Right renal cortex interstitium (tissue), 3 donors: ENCODE results near the gene FLYWCH2. TPM values are rescaled to one million over a fixed set of nuclear protein-coding genes. Genes with fewer than 3 reads are reported as not detected.
"Not testable (repeated sequence)": the region's sequence is repeated elsewhere in the genome, so short reads cannot be mapped to it uniquely, and the experiment has no call there.

Source experiments
- DNase-seq, 3 donors: peaks; one replicate each; pipeline ENCODE4 v3.0.0-alpha.2; 2013; ENCODE audit warnings: low read depth in 3 of 3, low spot score in 2 of 3
- polyA plus RNA-seq, 3 donors: library from polyadenylated mRNA; unstranded; fragments of 120-200 nt; gene quantifications; one replicate each; pipeline ENCODE4 v1.2.1, GENCODE V29; 2013; ENCODE audit not compliant: insufficient read length in 3 of 3

Gene FLYWCH2
- polyA plus RNA-seq, 3 donors = 18.8 to 20.7 (median 19.4) TPM

DNA sequence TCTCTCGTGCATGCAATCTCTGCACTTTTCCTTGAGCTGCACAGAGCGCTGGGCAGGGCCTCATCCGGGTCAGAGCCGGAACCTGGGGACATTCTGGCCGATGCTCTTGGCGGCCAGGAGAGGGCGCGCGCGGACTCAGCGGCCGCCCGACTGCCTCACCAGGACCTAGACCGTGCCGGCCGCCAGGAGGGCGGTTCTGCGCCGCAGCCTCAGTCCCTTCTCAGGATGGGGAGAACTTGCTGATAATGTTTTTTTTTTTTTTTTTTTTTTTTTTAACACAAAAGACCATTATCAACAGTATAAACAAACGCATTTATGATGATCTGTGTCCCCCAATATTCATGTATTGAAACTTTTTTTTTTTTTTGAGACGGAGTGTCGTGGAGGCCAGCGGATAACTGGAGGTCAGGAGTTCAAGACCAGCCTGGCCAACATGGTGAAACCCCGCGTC lies 8.1 kb upstream of the FLYWCH2 start:
- DNase-seq = no peak

DNA sequence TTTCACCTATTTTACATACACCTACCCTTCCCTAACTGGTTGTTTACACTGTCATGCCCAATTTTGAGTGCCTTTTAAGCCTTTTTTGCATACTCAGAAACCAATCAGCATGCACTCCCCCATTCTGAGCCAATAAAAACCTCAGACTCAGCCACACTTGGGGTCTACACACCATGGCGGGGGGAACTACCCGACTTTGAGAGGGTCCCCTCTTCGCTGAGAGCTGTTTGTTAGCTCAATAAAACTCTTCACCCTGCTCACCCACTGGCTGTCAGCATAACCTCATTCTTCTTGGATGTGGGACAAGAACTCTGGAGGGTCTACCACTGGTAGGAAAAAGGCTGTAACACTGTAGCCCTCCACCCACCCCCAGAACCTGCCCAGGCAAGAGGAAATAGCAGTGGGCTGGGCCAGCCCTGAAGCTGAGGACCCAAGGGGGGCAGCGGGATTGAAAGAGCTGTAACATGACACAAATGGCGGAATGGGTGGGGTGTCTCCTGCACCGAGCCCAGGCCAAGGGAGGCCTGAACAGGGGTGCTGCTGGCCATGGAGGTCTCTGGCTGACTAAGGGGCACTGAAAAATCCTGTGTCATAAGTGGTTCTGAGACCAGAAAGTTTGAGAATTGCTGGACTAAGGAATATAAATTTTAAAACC lies 3.0 kb upstream of the FLYWCH2 start:
- no peak for DNase-seq

- no peak for DNase-seq
These were observed 999 bp upstream of the FLYWCH2 start for GRCh38 chr16:2881783-2882649.

- DNase-seq = no peak
These were observed 468 bp downstream of the FLYWCH2 start for GRCh38 chr16:2883458-2883908.

DNA sequence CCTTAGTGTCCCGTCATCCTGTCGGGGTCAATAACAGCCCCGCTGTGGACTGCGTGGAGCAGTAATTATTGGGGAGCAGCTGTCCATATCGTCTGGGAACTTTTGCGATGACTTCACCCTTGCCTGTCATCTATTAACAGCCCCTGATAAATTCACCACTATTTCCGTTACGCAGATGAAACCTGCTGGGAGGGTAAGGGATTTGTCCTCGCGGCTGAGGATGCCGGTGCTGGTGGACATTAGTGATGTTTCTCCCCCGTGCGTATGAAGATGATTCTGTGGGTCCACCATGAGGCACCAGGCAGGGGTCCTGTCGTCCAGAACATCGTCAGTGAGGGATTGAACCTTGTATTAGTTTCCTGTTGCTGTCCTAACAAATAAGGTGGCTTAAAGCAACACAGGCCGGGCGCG lies 1.0 kb downstream of the FLYWCH2 start:
- DNase-seq = no peak

DNA sequence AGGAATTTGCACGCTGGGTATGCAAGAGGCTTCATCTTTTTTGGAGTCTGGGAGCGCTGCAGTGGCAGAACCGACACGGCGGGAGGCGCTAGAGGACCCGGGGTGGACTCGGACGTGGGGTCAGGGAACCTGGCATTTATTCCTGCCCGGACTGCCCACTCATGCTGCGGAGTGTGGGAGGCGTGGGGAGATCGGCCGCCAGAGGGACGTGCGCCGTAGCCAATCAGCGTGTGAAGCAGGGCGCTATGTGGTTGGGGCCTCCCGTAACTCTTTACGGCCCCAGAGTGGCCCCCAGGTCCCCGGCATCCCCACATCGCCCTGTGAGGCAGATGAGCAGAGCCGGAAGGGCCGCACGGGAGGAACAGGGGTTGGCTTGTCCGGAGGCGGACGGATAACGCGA lies 11.2 kb downstream of the FLYWCH2 start:
- DNase-seq = no peak

GRCh38 chr16:2895813-2896212 lies 12.8 kb downstream of the FLYWCH2 start:
- DNase-seq = no peak

DNA sequence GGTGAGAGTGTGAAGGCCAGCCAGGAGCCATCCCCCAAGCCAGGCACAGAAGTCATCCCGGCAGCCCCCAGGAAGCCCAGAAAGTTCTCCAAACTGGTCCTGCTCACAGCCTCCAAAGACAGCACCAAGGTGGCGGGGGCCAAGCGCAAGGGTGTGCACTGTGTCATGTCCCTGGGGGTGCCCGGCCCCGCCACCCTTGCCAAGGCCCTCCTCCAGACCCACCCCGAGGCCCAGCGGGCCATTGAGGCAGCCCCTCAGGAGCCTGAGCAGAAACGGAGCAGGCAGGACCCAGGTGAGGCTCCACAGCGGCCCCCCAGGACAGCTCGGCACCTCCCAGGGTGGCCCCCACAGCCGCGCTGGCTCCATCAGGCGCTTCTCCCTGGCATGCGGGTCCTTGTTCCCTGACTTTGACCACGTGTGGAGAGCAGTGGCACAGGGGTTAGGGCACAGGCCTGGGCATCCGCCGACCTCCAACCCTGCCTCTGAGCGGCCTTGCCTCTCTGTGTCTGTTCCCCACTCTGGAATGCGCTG lies 13.5 kb downstream of the FLYWCH2 start:
- no peak for DNase-seq

DNA sequence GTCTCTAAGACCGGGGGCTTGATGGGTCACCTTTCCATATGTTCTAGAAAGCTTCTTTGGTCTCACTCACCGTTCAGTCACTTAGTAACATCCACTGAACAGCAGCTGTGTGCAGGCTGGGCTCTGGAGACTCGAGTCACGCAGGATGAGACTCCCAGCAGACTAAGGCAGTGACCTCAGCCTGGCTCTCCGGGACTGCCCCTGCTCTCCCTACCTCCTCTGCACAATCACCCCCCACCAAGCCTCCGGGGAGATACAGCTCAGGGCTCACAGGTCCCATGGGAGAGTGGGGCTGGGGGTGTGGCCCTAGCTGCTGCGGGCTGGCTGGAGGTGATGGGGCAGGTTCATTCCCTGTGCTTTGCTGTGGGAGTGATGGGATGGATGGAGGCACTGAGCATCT lies 14.1 kb downstream of the FLYWCH2 start:
- no peak for DNase-seq

DNA sequence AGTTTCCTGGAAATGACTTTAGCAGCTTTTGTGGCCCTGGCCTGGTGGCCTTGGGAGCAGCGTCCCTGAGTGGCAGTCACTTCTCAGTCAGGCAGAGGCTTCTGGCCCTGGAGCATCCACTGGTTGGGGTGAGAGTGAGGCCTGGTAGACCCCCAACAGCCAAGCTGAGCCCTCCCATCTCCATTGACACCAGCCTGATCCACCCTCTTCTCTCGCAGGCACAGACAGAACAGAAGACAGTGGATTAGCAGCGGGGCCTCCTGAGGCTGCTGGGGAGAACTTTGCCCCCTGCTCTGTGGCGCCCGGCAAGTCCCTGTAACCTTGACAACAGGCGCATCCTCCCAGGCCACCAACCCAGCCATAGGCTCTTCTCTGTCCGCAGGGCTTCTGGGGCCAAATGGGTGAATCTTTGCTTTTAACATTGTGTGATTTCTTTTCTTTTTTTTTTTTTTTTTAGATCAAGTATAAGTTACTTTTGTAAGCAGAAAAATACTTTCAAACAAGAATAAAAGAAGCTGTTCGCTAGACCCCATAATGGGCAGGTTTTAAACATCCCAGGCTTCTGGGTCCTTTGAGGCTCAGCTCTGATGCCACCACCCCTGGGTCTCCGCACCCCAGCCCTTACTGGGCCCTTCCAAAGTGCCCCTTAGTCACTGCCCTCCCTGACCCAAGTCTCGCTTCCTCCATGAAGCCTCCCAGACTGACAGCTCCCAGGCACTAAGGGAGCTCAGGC lies 16.0 kb downstream of the FLYWCH2 start:
- DNase-seq = no peak

- no peak for DNase-seq
These were observed 16.6 kb downstream of the FLYWCH2 start for GRCh38 chr16:2899564-2900072.

DNA sequence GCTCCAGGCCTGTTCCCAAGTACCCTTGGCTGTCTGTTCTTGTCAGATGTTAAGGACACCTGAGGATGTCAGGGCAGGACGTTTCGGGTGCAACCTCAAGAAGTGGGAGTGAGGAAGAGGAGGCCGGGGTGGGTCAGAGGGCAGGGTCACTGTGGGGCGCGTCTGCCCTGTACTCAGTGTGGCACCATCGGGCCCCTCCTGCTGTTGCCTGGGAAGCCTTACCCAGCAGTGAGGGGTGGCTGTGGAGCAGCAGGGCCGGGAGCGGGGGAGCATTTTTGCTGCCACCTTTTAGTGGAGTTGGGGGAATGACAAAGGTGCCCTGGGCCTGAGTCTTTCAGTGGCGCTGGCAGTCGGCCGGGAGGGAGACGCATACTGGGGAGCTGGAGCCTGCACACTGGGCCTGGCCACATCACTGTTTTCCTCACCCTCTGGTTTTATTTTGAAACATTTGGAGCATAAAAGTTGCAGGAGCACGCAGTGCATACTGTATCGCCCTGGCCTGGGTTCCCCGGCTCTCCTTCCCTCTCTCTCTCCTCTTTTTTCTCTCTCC lies 17.6 kb downstream of the FLYWCH2 start:
- no peak for DNase-seq

- DNase-seq = no peak
These were observed 19.5 kb downstream of the FLYWCH2 start for GRCh38 chr16:2902337-2903130.

DNA sequence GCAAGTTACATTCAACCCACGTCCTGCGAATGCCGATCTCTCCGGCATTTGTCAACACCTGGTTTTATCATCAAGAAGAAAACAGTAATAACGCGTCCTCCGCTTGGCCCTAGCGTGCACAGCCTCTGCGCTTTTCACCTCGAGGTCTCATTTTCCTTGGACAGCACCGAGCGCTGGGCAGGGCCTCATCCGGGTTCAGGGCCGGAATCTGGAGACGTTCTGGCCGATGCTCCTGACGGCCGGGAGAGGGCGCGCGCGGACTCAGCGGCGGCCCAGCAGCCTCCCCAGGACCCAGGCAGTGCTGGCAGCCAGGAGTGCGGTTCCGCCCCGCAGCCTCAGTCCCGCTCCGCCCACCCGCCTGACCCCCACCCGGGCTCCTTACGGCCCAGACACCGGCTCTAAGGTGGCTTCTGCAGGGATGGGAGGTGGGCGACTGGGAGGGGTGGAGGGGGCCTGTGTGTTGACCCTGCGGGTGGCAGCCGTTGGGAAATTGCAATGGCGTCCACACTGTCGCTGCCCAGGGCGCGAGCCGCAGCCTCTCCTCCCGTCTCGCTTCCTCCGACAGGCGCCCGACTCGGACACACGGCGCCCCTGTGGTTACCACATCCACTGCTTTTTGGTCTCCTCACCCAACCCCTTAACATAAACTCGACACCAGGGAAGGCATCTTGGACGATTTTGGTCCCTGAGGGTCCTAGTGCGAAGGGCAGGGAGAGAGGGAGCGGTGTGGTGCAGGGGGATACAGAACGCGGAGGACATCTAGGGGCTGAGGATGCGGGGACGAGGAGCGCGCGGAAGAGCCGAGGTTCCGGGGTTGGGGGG lies 21.3 kb downstream of the FLYWCH2 start:
- peak in 2 of 3 donors; percentile 72 to 76 for DNase-seq

GRCh38 chr16:2904922-2905240 lies 21.9 kb downstream of the FLYWCH2 start:
- DNase-seq = no peak

DNA sequence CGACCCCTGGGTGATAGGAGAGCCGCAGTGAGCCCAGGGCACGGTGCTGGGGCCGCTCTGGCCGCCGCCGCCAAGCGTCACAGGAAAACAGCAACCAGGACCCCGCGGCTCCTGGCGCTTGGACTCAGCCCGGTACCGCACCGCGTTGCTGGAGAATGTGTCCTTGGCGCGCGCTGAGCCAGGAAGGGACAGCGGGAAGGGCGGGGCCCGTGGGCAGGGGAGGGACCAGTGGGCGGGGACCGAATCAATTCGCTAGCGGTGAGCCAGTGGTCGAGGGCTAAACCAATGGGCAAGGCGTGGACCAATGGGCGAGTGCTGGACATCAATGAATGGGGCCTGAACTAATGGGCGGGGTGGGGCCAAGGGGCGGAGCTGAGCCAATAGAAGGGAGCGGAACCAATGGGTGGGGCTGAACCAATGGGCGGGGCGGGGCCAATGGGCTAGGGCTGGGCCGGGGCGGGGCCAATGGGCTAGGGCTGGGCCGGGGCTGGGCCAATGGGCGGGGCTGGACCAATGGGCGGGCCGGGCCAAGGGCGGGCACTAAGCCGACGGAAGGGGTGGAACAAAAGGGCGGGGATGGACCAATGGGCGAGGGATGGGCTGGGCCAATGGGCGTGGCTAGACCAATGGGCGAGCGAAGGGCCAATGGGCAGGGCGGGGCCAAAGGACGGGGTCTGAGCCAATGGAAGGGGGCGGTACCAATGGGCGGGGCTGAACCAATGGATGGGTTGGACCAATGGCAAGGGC lies 22.4 kb downstream of the FLYWCH2 start:
- DNase-seq = peak in 2 of 3 donors; percentile 77 to 86

- DNase-seq = no peak
These were observed 23.0 kb downstream of the FLYWCH2 start for GRCh38 chr16:2905988-2906387.

- not testable (repeated sequence) for DNase-seq
These were observed 24.2 kb downstream of the FLYWCH2 start for GRCh38 chr16:2907084-2907753.
